ENCODE data around the gene SPOCK1. TPM values are rescaled to one million over a fixed set of nuclear protein-coding genes. Genes with fewer than 3 reads are reported as not detected.
A peak's percentile ranks its signal among the peaks of the same experiment; 100 is the strongest.

The SPOCK1 gene
- total RNA-seq, 4 donors from 2014 or later = 1.1 to 6.4 (median 4.2) TPM; not detected in 1

GRCh38 chr5:137144656-137145055, 354.5 kb downstream of the SPOCK1 start:
- Histone ChIP-seq H3K27ac (no peak overlapping the region), H3K4me3 (no peak overlapping the region), H3K27me3 (no peaks in the 10 kb centered on the region), H3K4me1 (peaks cover 0 to 10% (median 0%) of the 10 kb centered on the region in 4 donors), H3K36me3 (no peaks in the 10 kb centered on the region), H3K9me3 (no peaks in the 10 kb centered on the region)
- TF ChIP-seq CTCF (IDR thresholded peaks at IDR 0.05) = no peak
- no peak for TF ChIP-seq POLR2A (IDR thresholded peaks at IDR 0.05)
- DNase-seq = no peak

GRCh38 chr5:137142764-137143605, 356.1 kb downstream of the SPOCK1 start:
- Histone ChIP-seq H3K27me3 (no peaks in the 10 kb centered on the region), H3K9me3 (no peaks in the 10 kb centered on the region), H3K36me3 (no peaks in the 10 kb centered on the region), H3K27ac (no peak overlapping the region), H3K4me3 (no peak overlapping the region), H3K4me1 (peaks cover 0 to 10% (median 0%) of the 10 kb centered on the region in 4 donors)
- TF ChIP-seq POLR2A (IDR thresholded peaks at IDR 0.05) (no peak), CTCF (IDR thresholded peaks at IDR 0.05) (no peak)
- DNase-seq = peak in 1 of 3 donors; percentile 49

- Histone ChIP-seq H3K9me3 (no peaks in the 10 kb centered on the region), H3K27me3 (no peaks in the 10 kb centered on the region), H3K4me3 (no peak overlapping the region), H3K27ac (peak overlapping the region in 1 of 4 donors; percentile 19), H3K4me1 (peaks cover 0 to 10% (median 0%) of the 10 kb centered on the region in 4 donors), H3K36me3 (no peaks in the 10 kb centered on the region)
- no peak for DNase-seq
- TF ChIP-seq CTCF (IDR thresholded peaks at IDR 0.05) (no peak), POLR2A (IDR thresholded peaks at IDR 0.05) (no peak)
Measured at GRCh38 chr5:137142346-137142745, 356.8 kb downstream of the SPOCK1 start.

GRCh38 chr5:137141779-137142178, 357.3 kb downstream of the SPOCK1 start:
- no peak for DNase-seq
- no peak for TF ChIP-seq CTCF (IDR thresholded peaks at IDR 0.05)
- TF ChIP-seq POLR2A (IDR thresholded peaks at IDR 0.05) = no peak
- no peaks in the 10 kb centered on the region for H3K36me3 ChIP-seq
- H3K27me3 ChIP-seq = no peaks in the 10 kb centered on the region
- no peaks in the 10 kb centered on the region for H3K9me3 ChIP-seq
- H3K27ac ChIP-seq = peak overlapping the region in 1 of 4 donors; percentile 19
- no peak overlapping the region for H3K4me3 ChIP-seq
- H3K4me1 ChIP-seq = peaks cover 0 to 10% (median 0%) of the 10 kb centered on the region in 4 donors

- Histone ChIP-seq H3K27me3 (no peaks in the 10 kb centered on the region), H3K9me3 (no peaks in the 10 kb centered on the region), H3K4me3 (no peak overlapping the region), H3K27ac (no peak overlapping the region), H3K4me1 (peaks cover 0 to 5% (median 0%) of the 10 kb centered on the region in 4 donors), H3K36me3 (no peaks in the 10 kb centered on the region)
- TF ChIP-seq CTCF (IDR thresholded peaks at IDR 0.05) (no peak), POLR2A (IDR thresholded peaks at IDR 0.05) (no peak)
- no peak for DNase-seq
Measured at GRCh38 chr5:137136991-137137632, 362.0 kb downstream of the SPOCK1 start.

Data from Peyer's patch (tissue), 4 donors.